ENCODE data around the gene TOLLIP.
"Not testable (repeated sequence)": the region's sequence is repeated elsewhere in the genome, so short reads cannot be mapped to it uniquely, and the experiment has no call there.

The TOLLIP gene

DNA sequence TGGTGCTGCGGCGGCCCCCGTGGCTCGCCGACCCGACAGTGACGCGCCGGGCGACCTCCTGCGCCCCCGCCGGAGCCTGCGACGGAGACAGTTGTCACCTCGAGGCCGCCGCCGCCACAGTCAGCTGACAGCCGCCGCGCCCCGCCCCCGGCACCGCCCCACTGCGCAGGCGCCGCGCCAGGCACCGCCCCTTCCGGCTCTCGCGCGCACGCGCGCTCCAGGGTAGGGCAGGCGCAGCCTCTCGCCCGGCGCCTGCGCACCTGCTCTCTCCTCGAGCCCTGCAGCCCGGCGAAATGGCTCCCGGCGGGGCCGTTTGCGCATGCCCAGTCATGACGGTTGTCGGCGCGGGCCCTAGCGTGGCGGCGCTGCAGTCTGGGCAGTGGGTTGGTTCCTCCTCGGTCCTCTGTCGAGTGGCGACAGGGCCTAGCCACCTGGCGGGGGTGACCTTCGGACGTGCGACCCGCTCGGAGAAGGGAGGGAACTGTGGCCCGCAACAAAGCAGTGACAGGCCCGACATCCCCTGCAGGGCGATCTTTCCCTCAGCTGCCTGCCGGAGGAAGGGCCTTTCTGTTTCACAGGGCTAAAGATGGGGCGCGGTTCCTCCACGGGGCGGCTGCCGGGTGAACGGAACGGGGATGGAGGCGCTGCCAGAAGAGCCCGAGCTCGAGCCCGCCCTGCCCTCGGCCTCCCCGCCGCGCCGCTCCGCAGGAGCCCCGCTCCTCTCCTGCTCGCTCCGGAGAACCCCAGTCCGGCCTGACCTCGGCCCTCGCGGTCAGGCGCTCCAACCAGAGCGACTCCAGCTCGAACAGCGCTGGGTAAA is at the start of gene TOLLIP:
TOLLIP (minus strand) TSS at position 135 of the 820 bp plus-strand sequence; CDS start at position 1, 134 bp downstream.
- peak; percentile 91 for DNase-seq

- not testable (repeated sequence) for DNase-seq
Measured at GRCh38 chr11:1358931-1359330, 49.5 kb upstream of the TOLLIP start.

DNA sequence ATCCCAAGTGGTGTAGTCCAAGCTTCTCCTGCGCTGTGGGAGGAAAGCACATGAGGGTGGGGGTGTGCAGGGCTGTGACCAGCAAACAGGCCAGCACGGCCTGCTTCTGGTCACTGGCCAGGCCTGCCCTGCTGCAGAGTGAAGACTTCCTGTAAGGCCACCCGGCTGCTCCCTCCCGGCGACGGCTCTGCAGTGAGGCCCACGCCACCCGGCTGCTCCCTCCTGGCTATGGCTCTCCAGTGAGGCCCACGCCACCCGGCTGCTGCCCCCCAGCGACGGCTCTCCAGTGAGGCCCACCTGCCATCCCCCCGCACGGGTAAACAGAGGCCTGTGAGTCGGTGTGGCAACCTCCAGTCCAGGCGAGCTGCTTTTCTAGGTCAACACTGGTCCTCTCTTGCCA is 48.9 kb upstream of the TOLLIP start:
- no peak for DNase-seq

- no peak for DNase-seq
Measured at GRCh38 chr11:1356478-1356960, 47.1 kb upstream of the TOLLIP start.

DNA sequence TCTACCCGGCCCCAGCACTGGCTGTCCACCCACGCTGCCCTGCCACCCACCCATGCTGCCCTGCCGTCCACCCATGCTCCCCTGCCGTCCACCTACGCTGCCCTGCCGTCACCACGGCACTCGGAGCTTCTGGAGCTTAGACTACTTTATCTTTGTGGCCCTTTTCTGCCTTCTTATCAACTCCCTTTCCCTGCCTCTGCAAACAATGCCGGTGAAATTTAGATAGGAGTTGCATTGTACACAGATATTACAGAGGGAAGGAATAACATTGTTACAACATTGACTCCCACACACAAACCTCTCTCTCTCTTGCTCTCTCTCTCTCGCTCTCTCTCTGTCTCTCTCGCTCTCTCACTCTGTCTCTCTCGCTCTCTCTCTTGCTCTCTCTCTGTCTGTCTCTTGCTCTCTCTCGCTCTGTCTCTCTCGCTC is 46.6 kb upstream of the TOLLIP start:
- no peak for DNase-seq

GRCh38 chr11:1354125-1354938 is 44.9 kb upstream of the TOLLIP start:
- DNase-seq = no peak

- DNase-seq = no peak
Measured at GRCh38 chr11:1353383-1354124, 44.1 kb upstream of the TOLLIP start.

DNA sequence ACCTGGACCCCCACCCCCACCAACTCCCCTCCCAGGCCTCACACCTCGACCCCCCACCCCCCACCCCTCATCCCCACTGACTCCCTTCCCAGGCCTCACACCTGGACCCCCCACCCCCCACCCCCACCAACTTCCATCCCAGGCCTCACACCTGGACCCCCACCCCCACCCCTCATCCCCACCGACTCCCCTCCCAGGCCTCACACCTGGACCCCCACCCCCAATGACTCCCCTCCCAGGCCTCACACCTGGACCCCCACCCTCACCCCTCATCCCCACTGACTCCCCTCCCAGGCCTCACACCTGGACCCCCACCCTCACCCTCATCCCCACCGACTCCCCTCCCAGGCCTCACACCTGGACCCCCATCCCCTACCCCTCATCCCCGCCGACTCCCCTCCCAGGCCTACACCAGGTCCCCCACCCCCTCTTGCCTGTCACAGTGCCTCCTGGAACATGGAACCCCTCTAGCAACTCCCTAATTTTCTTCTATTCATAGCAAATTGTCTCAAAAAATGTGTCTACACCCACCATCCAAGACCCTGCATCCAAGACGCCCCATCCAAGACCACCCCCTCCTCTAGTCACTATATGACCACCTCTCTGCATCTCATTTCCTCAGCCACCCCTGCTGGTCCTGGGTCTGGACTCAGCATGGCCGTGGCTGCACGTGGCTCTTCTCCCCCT is 43.4 kb upstream of the TOLLIP start:
- DNase-seq = no peak

DNA sequence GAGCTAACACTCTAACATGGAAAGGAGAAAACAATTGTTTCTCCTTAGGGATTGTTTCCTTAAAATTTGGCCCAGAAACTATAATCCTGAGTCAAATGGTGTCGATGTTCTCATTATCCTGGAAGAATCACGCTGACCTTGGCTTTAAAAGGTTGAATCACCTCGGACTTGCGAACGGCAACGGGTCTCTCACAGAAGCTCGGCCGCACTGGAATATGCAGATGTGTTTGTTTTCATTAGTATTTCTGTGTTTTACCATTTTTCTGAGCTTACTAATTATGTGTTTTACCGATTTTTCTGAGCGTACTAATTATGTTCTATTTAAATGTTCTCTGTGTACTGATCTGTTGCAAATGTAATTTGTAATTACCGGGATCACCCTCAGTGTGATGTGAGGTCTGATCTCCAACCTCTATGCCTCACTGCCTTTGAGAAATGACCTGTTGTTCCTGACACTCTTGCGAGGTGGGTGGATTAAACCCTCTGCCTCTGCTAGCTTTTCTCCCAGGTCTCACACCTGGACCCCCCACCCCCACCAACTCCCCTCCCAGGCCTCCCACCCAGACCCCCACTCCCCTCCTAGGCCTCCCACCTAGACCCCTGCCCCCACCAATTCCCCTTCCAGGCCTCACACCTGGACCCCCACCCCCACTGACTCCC is 42.0 kb upstream of the TOLLIP start:
- no peak for DNase-seq

DNA sequence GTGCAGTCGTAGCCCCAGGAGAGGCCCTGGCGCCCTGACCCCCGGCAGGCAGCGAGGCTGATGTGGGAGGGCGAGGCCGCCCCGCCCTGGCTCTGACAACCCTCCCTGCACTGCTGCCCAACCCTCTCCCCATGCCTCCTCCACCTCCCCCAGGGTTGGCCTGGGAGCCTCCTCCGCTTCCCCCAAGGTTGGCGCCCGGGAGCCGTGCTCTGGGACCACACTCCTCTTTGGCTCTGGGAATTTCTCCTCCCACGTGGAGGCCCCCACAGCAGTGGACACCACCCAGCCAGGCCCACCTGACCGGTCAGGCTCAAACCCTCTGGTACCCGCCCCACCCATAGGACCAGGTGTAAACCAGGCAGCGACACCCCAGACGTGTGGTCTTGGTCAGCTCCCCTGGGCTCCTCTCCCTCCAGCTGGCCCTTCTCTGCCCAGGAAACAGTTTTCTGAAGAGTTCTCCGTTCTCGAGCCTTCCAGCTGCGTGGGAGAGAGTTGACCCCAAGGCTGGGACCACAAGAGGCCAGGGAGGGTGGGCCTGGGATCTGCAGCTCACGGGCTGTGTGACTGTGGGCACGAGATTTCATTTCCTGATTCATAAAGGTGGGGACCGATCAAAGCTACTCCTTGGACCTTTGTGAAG is 40.8 kb upstream of the TOLLIP start:
- DNase-seq = no peak

DNA sequence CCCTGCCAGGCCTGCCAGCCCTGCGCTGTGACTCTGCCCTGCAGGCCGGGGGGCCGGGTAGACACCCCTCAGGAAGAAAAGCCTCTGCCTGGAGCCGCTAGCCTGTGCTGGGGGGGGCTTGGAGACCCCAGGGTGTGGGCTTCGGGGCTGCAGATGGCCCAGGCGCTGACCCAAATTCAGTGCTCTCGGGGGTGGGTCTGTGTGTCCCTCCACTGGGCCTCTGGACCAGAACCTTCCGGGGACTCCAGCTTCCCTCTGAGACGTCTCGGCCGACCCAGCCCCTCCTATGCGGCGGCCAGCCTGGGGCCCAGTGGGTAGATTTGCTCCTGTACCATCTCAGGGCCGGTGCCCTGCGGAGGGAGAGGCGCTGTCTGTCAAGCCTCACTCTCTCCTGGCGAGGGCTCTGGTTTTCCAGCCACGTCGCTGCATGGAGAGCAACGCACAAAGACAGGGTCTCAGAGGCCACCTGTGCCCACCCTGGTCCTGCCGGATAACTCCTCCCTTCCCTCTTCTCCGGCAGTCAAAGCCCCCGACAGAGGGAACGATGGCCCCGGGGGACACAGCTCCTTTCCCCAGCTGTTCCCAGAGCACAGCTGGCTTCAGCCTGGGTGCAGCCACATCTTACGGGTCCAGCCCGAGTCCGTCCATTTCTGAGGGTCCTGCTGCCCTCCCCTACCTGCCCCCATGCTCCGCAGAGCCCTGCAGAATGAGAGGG is 40.1 kb upstream of the TOLLIP start:
- DNase-seq = no peak

DNA sequence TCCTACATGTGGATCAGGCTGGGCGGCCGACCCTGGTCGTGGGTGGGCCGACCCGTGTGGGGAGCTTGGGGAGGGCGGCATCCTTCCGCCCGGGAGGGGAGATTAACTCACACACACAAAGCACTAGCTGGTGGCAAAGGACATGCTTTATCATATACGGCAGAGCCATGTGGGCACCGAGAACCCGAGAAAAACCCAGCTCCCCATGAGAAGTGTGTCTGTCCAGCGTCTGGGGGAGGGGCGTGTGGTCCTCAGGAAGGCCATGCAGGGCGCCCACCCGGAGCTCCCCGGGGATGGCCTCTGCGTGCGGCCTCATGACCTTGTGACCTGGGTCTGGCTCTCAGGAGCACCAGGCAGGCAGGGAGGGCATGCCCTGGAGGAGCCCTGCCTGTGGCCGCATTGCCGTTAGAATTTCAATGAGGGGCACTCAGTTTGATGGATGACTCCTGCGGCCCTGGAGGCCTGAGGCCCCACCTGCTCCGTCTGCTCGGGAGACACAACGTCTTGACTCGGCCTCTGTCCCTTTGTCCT is 39.4 kb upstream of the TOLLIP start:
- no peak for DNase-seq

DNA sequence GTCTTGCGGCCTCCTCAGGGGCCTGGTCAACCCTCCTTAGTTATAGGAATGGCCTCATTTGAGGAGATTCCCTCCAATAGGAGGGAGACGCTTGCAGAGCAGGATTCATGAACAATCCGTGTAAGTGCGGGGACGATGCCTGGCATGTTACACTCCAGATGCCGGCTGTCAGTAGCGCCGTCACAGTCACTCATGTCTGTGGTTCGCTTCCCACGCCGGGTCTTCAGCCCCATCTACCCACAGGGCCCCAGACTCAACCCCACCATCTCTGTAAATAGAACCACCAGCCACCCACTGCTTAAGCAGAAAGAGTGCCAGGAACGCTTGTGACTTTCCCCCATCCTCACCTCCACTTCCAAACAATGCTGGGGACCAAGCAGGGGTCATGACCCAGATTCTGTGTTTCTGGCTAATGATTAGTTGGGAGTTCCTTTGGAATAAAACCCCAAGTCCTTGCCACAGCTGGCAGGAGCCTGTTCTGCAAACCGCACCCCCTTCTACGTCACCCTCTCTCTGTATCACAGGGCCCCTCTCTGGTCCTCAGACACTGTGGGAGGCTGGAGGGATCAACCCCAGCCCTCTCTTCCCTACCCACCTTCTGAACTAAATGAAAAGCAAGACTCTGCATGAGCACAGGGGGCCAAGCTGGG is 38.8 kb upstream of the TOLLIP start:
- DNase-seq = no peak

DNA sequence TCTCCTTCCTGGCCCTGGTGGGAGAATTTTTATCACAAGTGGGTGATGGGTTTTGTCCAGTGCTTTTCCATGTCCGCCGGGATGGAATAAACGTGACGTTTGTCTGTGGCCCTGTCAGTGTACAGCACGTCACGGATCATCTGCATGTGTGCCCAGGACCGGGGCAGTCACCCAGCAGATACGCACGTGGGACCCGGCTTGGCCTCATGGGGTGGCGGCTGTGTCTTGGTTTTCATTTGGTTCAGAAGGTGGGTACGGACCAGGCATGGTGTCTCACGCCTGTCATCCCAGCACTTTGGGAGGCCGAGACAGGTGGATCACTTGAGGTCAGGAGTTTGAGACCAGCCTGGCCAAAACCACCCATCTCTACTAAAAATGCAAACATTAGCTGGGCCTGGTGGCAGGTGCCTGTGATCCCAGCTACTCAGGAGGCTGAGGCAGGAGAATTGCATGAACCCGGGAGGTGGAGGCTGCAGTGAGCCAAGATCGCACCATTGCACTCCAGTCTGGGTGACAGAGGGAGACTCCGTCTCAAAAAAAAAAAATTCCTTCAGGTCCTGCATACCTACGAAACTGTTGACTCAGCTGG is 38.1 kb upstream of the TOLLIP start:
- DNase-seq = not testable (repeated sequence)

DNA sequence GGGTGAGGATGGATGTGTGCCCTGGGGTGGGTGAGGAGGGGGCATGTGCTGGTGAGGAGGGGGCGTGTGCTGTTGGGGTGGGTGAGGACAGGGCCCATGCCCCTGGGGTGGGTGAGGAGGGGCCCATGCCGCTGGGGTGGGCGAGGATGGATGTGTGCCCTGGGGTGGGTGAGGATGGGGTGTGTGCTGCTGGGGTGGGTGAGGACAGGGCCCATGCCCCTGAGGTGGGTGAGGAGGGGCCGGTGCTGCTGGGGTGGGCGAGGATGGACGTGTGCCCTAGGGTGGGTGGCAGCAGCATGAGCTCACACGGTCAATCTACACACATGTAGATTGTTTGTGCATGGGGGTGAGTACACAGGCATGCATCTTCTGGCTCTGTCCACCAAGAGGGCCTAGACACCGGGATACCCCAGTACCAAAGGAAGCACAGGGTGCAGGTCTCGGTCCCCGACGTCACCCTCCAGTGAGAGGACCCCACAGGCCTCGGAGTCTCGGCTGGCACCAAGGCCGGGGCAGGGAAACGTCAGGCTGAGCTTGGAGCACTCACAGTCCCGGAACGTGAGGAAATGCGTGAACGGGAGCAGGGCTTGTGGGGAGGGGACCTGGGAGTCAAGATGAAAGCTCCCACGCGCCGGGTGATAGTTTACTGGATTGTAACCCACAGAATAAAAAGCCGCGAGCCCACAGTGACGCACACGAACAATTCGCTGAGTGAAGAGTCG is 37.4 kb upstream of the TOLLIP start:
- DNase-seq = no peak

- no peak for DNase-seq
Measured at GRCh38 chr11:1345737-1346513, 36.5 kb upstream of the TOLLIP start.

- no peak for DNase-seq
Measured at GRCh38 chr11:1344056-1344635, 34.7 kb upstream of the TOLLIP start.
